ENCODE results near the gene NUPR1. TPM values are rescaled to one million over a fixed set of nuclear protein-coding genes. Genes with fewer than 3 reads are reported as not detected.

NUPR1 gene
- total and polyA plus RNA-seq, 2 experiments from 2014 or later = 22.3 to 321 TPM

Other genes starting within 250 kb of the NUPR1 start
- not detected in 2 replicates for gene SBK1, start 246.4 kb downstream of the NUPR1 start, total RNA-seq (2014; rRNA removed; shearing (Covaris generic))
- gene SBK1, start 246.4 kb downstream of the NUPR1 start, polyA plus RNA-seq (2016; fragmentation: Nextera tagmentation; extraction: Ambion mirVana) = not detected in 2 replicates
- gene NPIPB6, start 175.5 kb downstream of the NUPR1 start, total RNA-seq (2014; rRNA removed; shearing (Covaris generic)) = 0.32 TPM in 1 of 2 replicates, not detected in the other
- 0.25 and 0.48 TPM in 2 replicates for gene NPIPB6, start 175.5 kb downstream of the NUPR1 start, polyA plus RNA-seq (2016; fragmentation: Nextera tagmentation; extraction: Ambion mirVana)
- gene EIF3CL, start 135.1 kb downstream of the NUPR1 start, total RNA-seq (2014; rRNA removed; shearing (Covaris generic)) = 58.7 and 85.1 TPM in 2 replicates
- gene EIF3CL, start 135.1 kb downstream of the NUPR1 start, polyA plus RNA-seq (2016; fragmentation: Nextera tagmentation; extraction: Ambion mirVana) = 1.4 and 1.5 TPM in 2 replicates
- not detected in 2 replicates for gene NPIPB7, start 66.6 kb downstream of the NUPR1 start, total RNA-seq (2014; rRNA removed; shearing (Covaris generic))
- gene NPIPB7, start 66.6 kb downstream of the NUPR1 start, polyA plus RNA-seq (2016; fragmentation: Nextera tagmentation; extraction: Ambion mirVana) = not detected in 2 replicates
- gene CLN3, start 46.9 kb downstream of the NUPR1 start, total RNA-seq (2014; rRNA removed; shearing (Covaris generic)) = 10.4 and 15.8 TPM in 2 replicates
- gene CLN3, start 46.9 kb downstream of the NUPR1 start, polyA plus RNA-seq (2016; fragmentation: Nextera tagmentation; extraction: Ambion mirVana) = 21.1 and 21.3 TPM in 2 replicates
- gene APOBR, start 44.3 kb downstream of the NUPR1 start, total RNA-seq (2014; rRNA removed; shearing (Covaris generic)) = not detected in 2 replicates
- not detected in 2 replicates for gene APOBR, start 44.3 kb downstream of the NUPR1 start, polyA plus RNA-seq (2016; fragmentation: Nextera tagmentation; extraction: Ambion mirVana)
- gene IL27, start 32.1 kb downstream of the NUPR1 start, total RNA-seq (2014; rRNA removed; shearing (Covaris generic)) = not detected in 2 replicates
- gene IL27, start 32.1 kb downstream of the NUPR1 start, polyA plus RNA-seq (2016; fragmentation: Nextera tagmentation; extraction: Ambion mirVana) = not detected in 2 replicates
- gene SGF29, start 14.9 kb upstream of the NUPR1 start, total RNA-seq (2014; rRNA removed; shearing (Covaris generic)) = 5.7 and 6.3 TPM in 2 replicates
- gene SGF29, start 14.9 kb upstream of the NUPR1 start, polyA plus RNA-seq (2016; fragmentation: Nextera tagmentation; extraction: Ambion mirVana) = 8.9 and 9.9 TPM in 2 replicates
- not detected in 2 replicates for gene SULT1A2, start 58.1 kb upstream of the NUPR1 start, total RNA-seq (2014; rRNA removed; shearing (Covaris generic))
- gene SULT1A2, start 58.1 kb upstream of the NUPR1 start, polyA plus RNA-seq (2016; fragmentation: Nextera tagmentation; extraction: Ambion mirVana) = not detected in 2 replicates
- not detected in 2 replicates for gene SULT1A1, start 71.1 kb upstream of the NUPR1 start, total RNA-seq (2014; rRNA removed; shearing (Covaris generic))
- gene SULT1A1, start 71.1 kb upstream of the NUPR1 start, polyA plus RNA-seq (2016; fragmentation: Nextera tagmentation; extraction: Ambion mirVana) = not detected in 2 replicates
- not detected in 2 replicates for gene NPIPB8, start 99.1 kb upstream of the NUPR1 start, total RNA-seq (2014; rRNA removed; shearing (Covaris generic))
- gene NPIPB8, start 99.1 kb upstream of the NUPR1 start, polyA plus RNA-seq (2016; fragmentation: Nextera tagmentation; extraction: Ambion mirVana) = not detected in 2 replicates
- 105 and 108 TPM in 2 replicates for gene EIF3C, start 172.5 kb upstream of the NUPR1 start, total RNA-seq (2014; rRNA removed; shearing (Covaris generic))
- gene EIF3C, start 172.5 kb upstream of the NUPR1 start, polyA plus RNA-seq (2016; fragmentation: Nextera tagmentation; extraction: Ambion mirVana) = 515 and 533 TPM in 2 replicates
- 0.38 TPM in 1 of 2 replicates, not detected in the other for gene NPIPB9, start 212.8 kb upstream of the NUPR1 start, total RNA-seq (2014; rRNA removed; shearing (Covaris generic))
- not detected in 2 replicates for gene NPIPB9, start 212.8 kb upstream of the NUPR1 start, polyA plus RNA-seq (2016; fragmentation: Nextera tagmentation; extraction: Ambion mirVana)